ENCODE results near the gene SPECC1.
"Not testable (repeated sequence)": the region's sequence is repeated elsewhere in the genome, so short reads cannot be mapped to it uniquely, and the experiment has no call there.

SPECC1 gene, protein sequence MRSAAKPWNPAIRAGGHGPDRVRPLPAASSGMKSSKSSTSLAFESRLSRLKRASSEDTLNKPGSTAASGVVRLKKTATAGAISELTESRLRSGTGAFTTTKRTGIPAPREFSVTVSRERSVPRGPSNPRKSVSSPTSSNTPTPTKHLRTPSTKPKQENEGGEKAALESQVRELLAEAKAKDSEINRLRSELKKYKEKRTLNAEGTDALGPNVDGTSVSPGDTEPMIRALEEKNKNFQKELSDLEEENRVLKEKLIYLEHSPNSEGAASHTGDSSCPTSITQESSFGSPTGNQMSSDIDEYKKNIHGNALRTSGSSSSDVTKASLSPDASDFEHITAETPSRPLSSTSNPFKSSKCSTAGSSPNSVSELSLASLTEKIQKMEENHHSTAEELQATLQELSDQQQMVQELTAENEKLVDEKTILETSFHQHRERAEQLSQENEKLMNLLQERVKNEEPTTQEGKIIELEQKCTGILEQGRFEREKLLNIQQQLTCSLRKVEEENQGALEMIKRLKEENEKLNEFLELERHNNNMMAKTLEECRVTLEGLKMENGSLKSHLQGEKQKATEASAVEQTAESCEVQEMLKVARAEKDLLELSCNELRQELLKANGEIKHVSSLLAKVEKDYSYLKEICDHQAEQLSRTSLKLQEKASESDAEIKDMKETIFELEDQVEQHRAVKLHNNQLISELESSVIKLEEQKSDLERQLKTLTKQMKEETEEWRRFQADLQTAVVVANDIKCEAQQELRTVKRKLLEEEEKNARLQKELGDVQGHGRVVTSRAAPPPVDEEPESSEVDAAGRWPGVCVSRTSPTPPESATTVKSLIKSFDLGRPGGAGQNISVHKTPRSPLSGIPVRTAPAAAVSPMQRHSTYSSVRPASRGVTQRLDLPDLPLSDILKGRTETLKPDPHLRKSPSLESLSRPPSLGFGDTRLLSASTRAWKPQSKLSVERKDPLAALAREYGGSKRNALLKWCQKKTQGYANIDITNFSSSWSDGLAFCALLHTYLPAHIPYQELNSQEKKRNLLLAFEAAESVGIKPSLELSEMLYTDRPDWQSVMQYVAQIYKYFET

DNA sequence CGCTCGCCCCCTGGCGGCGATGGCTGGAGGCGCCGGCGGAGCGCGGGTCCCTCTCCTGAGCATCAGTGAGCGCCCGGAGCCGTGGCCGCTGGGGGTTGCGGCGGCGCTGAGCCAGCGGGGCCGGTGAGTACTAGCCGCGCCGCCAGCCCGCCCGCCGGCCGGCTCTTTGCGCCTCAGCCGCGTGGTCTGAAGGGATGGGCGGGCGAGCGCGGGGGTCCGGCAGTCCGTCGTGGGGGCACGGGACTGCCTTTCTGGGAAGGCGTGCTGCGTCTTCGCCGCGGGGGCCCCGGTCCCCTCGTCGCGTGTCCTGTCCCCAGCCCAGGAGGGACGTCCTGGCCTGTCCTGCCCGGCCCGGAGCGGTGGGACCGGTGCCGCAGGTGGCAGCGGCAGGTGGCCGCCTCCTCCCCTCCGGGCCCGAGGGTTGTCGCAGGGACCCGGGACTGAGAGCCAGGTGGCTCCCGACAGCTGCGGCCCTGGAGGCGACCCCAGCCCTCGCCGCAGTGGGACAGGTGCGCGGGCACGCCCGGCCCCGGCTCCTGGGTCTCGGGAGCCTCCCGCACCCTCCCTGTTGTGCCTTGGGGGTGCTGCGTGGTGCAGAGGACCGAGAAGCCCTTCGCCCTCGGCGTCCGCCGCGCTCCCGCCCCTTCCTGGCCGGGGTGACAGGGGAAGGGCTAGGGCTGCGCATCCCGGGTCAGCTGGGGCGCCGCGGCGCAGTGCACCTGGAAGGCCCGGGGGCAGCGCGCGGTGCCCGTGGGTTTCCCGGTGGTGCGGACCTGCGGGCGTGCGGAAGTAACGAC, at the start of gene SPECC1:
Gene SPECC1, plus strand, starts transcription at position 58 of the 797 bp plus-strand sequence. CDS start 87,293 bp downstream, outside the sequence.
- in situ Hi-C loops (cut with MboI; ENCODE audit: low sequenced_read_pairs) = no loop called here

DNA sequence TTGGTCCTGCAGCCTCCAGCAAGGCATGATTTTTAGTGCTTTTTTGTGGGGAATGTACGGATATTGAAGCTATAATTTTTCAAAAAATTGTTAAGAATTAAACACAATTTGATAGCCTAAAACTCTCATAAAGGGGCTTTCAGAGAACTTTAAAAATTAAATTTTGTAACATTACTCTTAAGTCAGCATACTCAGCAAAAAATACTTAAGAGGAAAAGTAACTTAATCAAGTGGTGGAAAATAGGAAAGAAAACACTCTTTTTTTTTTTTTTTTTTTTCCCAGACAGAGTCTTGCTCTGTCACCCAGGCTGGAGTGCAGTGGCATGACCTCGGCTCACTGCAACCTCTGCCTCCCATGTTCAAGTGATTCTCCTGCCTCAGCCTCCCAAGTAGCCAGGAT, 46.2 kb upstream of the SPECC1 start:
- in situ Hi-C loops (cut with MboI; ENCODE audit: low sequenced_read_pairs) = not testable (repeated sequence)

DNA sequence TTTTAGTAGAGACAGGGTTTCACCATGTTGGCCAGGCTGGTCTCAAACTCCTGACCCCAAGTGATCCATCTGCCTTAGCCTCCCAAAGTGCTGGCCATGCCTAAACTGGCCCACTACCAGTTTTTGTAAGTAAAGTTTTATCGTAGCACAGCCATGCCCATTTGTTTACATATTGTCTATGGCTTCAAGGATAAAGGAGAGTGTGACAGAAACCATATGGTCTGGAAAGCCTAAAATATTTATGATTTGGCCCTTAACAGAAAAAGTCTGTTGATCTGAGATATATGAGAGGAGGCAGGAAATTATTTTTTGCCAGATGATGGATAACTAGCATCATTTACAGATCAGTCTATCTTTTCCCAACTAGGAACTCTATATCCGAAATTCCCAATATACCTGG, 36.0 kb upstream of the SPECC1 start:
- in situ Hi-C loops (cut with MboI; ENCODE audit: low sequenced_read_pairs) = no loop called here

DNA sequence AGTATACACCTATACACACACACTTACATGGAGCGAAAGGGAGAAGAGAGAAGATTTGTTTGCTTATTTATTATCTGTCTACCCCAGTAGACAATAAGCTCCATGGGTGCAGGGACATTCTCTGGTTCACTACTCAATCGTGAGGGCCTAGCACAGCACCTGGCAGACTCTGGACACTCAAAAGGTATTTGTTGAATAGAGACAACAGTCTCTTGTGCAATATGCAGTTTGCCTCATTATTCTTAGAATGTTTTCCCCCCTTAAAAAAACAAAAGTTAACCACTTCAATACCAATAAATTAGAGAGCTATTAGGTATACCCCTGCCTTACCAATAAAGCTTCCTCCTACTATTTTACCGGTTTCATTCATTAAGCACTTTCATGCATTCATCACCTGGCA, 33.6 kb upstream of the SPECC1 start:
- in situ Hi-C loops (cut with MboI; ENCODE audit: low sequenced_read_pairs) = no loop called here

DNA sequence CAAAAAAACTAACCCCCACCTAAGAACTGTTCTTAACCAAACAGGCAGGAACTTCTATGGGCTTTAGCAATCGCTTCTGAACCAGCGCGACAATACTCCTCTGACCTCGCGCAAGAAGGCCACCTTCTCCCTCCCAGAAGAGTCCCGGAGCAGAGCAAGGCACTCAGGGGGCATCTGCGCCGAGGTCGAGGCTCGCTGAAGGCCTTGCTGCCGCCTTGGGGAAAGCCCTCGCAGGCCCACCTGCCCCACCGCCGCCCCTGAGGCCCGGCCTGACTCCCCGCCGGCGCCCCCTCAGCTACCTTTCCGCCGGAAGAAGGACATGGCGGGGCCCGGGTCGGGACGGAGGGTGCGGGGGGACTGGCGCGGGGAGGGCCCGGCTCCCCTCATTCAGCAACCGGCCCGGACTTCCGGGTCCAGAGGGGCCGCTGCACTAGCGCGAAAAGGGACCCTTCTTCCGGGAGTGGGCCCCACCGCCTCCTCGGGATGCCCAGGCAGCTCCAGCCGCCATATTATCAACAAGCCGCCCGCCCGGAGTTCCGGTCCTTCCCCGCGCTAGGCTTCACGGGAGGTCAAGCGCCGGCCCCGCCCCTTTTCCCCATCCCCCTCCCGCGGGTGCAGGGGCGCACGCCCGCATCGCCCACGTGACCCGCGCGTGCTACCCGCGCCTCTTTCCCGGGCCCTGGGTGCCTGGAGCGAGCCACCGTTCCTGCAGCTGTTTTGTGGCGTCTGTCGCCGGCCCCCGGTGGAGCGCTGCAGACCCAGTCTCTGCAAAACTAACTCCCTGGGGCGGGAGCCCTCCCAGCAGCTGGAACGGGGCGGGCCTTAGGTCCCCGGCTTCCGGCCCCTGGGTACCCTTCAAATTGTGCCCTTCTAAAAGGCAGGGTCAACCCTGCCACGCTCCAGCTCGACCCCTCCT, 31.6 kb upstream of the SPECC1 start, which contains the start of gene AKAP10:
Gene AKAP10, minus strand, starts transcription at position 536 of the 916 bp plus-strand sequence. Its CDS starts 149 bp downstream, at position 387.
- in situ Hi-C loops (cut with MboI; ENCODE audit: low sequenced_read_pairs) = no loop called here

DNA sequence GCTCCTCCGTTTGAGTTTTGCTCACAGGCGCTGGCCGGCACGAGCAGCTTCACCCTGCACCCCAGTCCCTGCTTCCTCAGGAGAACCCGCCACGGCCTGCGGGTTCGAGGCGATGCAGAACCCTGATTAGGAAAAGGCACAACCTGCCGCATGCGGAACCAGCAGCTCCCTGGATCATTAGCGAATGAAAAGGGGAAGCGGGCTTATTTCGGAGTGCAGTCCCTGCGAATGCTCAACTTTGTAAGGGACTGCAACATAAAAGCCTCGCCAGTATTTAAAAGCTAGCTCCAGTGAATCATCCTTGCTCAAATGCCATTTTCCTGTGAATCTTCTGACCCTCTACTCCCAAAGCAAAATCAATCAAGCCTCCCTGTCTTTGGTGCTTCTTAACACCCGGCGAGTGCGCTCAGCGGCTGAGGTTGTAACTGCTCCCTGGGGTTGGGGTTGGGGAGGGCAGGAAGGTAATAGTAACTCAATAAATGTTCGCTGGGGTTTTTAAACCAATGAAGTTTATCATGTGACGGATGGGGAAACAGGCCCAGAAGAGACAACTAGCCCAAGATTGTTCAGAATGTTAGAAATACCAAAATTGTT, 30.9 kb upstream of the SPECC1 start:
- in situ Hi-C loops (cut with MboI; ENCODE audit: low sequenced_read_pairs) = no loop called here

DNA sequence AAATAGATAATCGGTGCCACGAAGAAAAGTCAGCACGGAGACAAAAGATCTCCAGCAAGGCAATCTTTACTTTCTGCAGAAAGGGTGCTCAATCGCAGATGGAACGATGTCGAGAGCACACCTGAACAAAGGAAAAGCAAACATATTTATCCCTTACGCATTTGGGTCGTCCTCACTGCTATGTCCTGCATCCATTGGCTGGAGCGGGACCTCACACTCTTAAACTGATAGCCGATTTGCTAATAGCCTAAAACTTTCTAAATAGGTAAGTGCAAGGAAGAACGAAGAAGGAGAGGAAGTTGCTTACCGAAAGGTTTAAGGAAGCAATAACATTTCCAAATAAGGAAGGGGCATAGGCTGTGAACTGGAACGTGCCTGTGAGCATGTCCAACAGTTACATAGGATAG, 30.4 kb upstream of the SPECC1 start:
- in situ Hi-C loops (cut with MboI; ENCODE audit: low sequenced_read_pairs) = no loop called here

DNA sequence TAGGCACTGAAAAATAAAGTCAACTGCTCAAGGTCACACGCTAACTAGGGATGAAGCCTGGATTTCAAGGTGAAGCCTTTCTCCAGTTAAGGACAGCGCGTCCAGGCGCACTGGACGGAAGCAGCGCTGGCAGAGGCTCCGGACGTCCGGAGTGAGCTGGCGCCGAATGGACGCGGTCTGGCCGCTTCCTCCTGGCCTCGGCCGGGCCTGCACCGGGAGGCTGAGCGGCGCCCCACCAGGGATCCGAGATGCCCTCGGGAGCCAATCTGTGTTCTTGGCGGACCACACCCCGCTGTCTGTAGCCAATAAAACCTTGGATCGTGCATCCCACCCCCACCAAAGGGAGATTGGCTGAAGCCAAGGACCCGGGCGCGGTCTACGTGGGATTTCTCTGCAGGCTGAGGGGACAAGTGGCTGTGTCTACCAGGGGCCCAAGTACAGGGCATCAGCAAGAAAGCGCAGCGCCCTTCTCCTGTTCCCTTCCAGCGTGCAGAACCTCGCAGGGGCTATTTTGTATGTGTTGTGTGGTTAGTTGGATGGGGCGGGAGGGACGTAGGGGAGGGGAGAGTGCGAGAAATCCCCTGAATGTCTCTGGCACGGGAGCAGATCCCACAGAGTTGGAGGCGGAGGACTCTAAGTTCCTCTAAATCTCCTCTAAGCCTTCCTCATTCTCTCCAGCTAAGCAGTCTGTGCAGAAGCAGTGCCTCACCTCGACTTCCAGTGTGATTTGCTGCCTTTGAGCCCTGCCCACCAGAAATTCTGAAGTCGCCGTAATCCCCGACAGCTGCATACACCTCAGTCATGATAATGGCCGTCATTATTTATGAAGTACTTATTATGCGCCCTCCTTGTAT, 29.0 kb upstream of the SPECC1 start:
- in situ Hi-C loops (cut with MboI; ENCODE audit: low sequenced_read_pairs) = no loop called here

DNA sequence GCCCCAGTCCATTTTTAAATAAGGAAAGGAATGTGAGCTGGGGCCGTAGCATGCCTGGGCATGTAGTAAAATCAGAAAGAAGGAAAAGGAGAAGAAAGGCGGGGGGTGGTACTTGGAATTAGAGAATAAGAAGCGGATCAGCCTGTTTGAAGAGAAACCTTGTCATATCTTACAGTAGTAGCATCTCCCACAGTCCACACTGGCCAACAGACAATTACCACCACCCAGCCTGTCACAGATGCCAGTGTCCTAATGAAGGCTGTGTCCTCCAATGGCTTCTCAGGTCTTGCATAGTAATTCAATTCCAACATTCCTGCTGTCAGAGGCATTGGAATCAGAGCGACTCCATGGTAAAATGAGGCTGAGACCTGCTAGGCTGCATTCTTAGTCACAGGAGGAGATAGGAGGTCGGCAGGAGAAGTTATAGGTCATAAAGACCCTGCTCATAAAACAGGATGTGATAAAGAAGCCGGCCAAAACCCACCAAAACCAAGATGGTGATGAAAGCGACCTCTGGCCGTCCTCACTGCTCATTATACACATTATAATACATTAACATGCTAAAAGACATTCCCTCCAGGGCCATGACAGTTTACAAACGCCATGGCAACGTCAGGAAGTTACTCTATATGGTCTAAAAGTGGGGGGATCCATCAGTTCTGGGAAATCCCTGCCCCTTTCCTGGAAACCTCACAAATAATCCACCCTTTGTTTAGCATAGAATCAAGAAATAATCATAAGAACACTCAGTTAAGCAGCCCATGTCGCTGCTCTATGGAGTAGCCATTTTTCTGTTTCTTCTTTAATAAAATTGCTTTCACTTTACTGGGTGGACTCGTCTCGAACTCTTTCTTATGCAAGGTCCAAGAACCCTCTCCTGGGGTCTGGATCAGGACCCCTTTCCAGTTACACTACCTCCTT, 22.0 kb upstream of the SPECC1 start:
- in situ Hi-C loops (cut with MboI; ENCODE audit: low sequenced_read_pairs) = no loop called here

DNA sequence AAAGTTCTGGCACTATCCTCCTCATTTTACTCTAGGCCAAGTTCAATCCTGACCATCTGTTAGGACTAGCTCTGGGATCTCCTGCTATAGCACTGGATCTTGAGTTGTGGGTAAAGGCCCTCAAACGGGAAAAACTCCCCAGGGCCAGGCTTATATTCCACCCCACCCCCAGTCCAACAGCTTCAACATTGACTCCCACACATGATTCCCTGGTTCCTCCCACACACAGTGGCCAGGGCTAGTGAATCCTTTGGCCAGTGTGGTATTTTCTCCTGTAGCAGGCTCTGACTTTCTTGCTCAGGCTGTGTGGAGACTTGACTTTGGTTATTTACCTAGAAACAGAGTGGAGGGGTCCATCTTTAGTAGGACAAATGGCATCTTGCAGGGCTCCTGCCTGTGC, 21.3 kb upstream of the SPECC1 start:
- in situ Hi-C loops (cut with MboI; ENCODE audit: low sequenced_read_pairs) = no loop called here

DNA sequence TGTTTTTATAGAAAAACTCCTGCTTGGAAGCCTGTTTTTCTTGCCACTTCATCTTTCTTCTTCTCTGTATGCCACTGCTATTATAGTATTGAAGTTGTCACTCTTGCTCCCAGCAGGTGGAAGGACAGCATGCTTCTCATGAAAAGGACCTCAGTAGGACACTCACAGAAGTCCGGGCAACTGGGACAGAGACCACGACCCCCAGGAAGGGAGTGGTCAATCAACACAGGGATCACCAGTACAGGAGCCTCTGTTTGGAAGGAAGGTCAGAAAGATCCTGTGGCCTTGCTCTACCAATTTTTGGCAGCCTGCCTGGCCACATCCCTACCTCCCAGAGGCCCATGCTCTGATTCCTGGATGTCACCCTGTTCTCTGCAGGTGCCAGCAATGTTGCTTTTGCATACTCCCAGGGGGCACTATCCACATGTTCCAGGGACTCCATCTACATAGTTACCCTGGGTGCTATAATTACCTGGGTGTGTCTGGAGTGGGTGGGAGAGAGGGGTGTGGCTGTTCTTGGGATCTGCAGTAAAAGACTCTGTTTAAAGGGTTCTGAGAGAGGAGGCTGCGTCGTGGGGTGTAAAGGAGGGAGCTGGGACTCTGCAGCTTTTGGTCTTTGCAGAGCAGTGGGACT, 17.8 kb upstream of the SPECC1 start:
- in situ Hi-C loops (cut with MboI; ENCODE audit: low sequenced_read_pairs) = loop anchor here (10.0 kb wide), 1 partner anchor 113 kb away; no protein-coding TSS in a partner anchor

DNA sequence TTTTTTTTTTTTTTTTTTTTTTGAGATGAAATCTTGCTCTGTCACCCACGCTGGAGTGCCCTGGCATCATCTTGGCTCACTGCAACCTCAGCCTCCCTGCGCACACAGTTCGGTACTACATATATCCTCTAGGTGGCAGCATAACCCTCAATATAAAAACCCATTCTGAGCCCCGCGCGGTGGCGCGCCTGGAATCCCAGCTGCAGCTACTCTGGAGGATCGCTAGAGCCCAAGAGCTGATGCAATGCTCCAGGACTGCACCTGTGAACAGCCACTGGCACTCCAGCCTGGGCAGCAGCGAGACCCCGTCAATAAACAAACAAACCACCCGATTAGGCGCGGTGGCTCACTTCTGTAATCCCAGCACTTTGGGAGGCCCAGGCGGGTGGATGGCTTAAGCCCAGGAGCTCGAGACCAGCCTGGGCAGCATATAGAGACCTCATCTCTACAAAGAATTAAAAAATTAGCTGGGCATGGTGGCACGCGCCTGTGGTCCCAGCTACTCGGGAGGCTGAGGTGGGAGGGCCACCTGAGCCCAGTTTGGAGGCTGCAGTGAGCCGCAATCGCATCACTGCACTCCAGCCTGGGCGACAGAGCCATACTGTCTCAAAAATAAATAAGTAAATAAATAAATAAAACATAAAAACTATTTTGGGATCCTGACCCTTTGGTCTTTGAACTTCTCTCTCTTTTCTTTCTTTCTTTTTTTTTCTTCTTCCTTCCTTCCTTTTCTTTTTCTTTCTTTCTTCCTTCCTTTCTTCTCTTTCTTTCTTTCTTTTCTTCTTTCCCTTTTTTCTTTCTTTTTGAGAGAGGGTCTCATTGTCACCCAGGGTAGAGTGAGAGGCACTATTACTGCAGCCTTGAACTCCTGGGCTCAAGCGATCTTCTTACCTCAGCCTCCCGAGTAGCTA, 16.1 kb upstream of the SPECC1 start:
- in situ Hi-C loops (cut with MboI; ENCODE audit: low sequenced_read_pairs) = loop anchor here (10.0 kb wide), 1 partner anchor 112 kb away; no protein-coding TSS in a partner anchor

DNA sequence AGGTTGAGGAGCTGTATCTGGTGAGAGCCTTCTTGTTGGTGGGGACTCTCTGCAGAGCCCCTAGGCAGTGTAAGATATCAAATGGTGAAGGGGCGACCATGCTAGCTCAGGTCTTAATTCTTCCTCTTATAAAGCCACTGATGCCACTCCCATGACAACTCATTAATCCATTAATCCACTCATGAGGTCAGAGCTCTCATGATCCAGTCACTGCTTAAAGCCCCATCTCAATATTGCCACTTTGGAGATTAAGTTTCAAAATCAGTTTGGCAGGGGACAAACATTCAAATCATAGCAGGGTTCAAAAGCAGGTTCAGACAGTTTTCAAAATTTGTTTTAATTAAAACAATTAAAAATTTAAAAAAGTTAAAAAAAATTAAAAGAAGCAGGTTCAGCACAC, 13.1 kb upstream of the SPECC1 start:
- in situ Hi-C loops (cut with MboI; ENCODE audit: low sequenced_read_pairs) = loop anchor here (10.0 kb wide), 1 partner anchor 109 kb away; no protein-coding TSS in a partner anchor

DNA sequence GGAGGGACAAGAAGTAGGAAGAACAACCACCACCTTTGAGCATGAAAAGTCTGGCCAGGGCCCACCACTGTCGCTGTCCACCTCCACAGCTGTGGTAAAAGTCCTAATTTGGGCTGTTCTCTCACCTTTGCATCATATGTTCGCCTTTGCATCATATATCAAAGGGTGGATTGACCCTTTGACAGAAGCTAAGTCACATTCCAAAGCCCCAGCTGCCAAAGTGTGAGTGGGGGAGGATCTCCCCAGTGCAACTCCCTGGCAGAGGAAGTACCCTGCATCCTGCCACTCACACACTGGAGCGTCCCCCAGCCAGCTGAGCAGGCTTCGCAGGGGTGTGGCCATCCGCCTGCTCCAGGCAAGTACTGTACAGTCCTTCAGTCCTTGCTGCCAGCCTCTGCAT, 12.7 kb upstream of the SPECC1 start:
- in situ Hi-C loops (cut with MboI; ENCODE audit: low sequenced_read_pairs) = loop anchor here (10.0 kb wide), 1 partner anchor 108 kb away; no protein-coding TSS in a partner anchor
